PC-3 (cell line): ENCODE measurements around the gene PTPRN2. TPM values are rescaled to one million over a fixed set of nuclear protein-coding genes. Genes with fewer than 3 reads are reported as not detected.

Experiments
- ATAC-seq: fragments of 200-7000 bp; cut with Tn5 transposase; 2 replicates; pipeline ENCODE4 v1.9.1; 2020; ENCODE audit warnings: mild to moderate bottlenecking, moderate library complexity
- BruUV-seq: library from RNA; stranded (reverse); fragments of 400-500 nt; replicated peaks from 2 replicates; lab custom pipeline; 2021; lab: Mats Ljungman, UMichigan
- CTCF ChIA-PET: fragments of 300-600 bp; sonication (Branson Sonifier 250); formaldehyde crosslinking; loops from one replicate; lab custom pipeline; 2022; ENCODE audit warnings: antibody characterized with exemption; lab: Charles Lee
- POLR2A ChIA-PET: fragments of 300-600 bp; sonication (Branson Sonifier 250); formaldehyde crosslinking; loops from one replicate; lab custom pipeline; 2022; ENCODE audit warnings: antibody characterized with exemption; ENCODE audit not compliant: unreplicated experiment; lab: Charles Lee
- DNase-seq: peaks from one replicate; pipeline ENCODE4 v3.0.0-alpha.2; 2015
- H2AFZ ChIP-seq: fragments of 300-600 bp; sonication (generic); 2 replicates; pipeline ENCODE4 v1.6.0; 2016; ENCODE audit warnings: antibody characterized with exemption, low read length
- H3F3A ChIP-seq: fragments of 300-600 bp; sonication (generic); one replicate; pipeline ENCODE4 v1.6.0; 2017; ENCODE audit warnings: antibody characterized with exemption, low read length, control low read depth, mild to moderate bottlenecking; ENCODE audit not compliant: unreplicated experiment
- H3K27ac ChIP-seq: fragments of 300-600 bp; sonication (generic); 2 replicates; pipeline ENCODE4 v1.5.1; 2016; ENCODE audit warnings: mild to moderate bottlenecking, low read length
- H3K27me3 ChIP-seq: fragments of 300-600 bp; sonication (generic); 2 replicates; pipeline ENCODE4 v1.6.1; 2016; ENCODE audit warnings: low read length, mixed read lengths
- H3K36me3 ChIP-seq: fragments of 300-600 bp; sonication (generic); 2 replicates; pipeline ENCODE4 v1.6.1; 2016; ENCODE audit warnings: low read depth, mixed run types, low read length, mixed read lengths
- H3K4me1 ChIP-seq: fragments of 300-600 bp; sonication (generic); 2 replicates; pipeline ENCODE4 v1.5.1; 2016; ENCODE audit warnings: low read length; ENCODE audit not compliant: insufficient read depth
- H3K4me2 ChIP-seq: fragments of 300-600 bp; sonication (generic); 2 replicates; pipeline ENCODE4 v1.6.0; 2016; ENCODE audit warnings: low read length
- H3K4me3 ChIP-seq: fragments of 300-600 bp; sonication (generic); 2 replicates; pipeline ENCODE4 v1.5.1; 2016; ENCODE audit warnings: mild to moderate bottlenecking, low read length, mixed read lengths
- H3K79me2 ChIP-seq: fragments of 300-600 bp; sonication (generic); 2 replicates; pipeline ENCODE4 v1.6.1; 2017; ENCODE audit warnings: low read length, mixed read lengths
- H3K9ac ChIP-seq: fragments of 300-600 bp; sonication (generic); 2 replicates; pipeline ENCODE4 v1.6.0; 2016; ENCODE audit warnings: mild to moderate bottlenecking, low read length
- H3K9me2 ChIP-seq: fragments of 300-600 bp; sonication (generic); replicated peaks from 2 replicates; pipeline ENCODE4 v1.6.1; 2016; ENCODE audit warnings: mixed run types, low read length, mixed read lengths
- H3K9me3 ChIP-seq: fragments of 300-600 bp; sonication (generic); 2 replicates; pipeline ENCODE4 v1.6.1; 2016; ENCODE audit warnings: low read length, mixed read lengths
- H4K20me1 ChIP-seq: fragments of 300-600 bp; sonication (generic); 2 replicates; pipeline ENCODE4 v1.6.1; 2016; ENCODE audit warnings: low read length, mixed read lengths
- CTCF ChIP-seq: fragments of 300-600 bp; sonication (generic); conservative IDR thresholded peaks from 2 replicates; pipeline ENCODE4 v1.5.1; 2017; ENCODE audit warnings: antibody characterized with exemption, low read depth, mild to moderate bottlenecking, low read length
- EZH2 ChIP-seq: fragments of 300-600 bp; sonication (generic); IDR thresholded peaks from one replicate; pipeline ENCODE4 v1.6.1; 2017; ENCODE audit warnings: antibody characterized with exemption, mild to moderate bottlenecking, low read length; ENCODE audit not compliant: unreplicated experiment
- EZH2phosphoT487 ChIP-seq: fragments of 300-600 bp; sonication (generic); IDR thresholded peaks from 2 replicates; pipeline ENCODE4 v1.6.1; 2018; ENCODE audit warnings: mild to moderate bottlenecking, antibody characterized with exemption, low read length, borderline replicate concordance
- intact Hi-C: fragments of 100-400 bp; cut with micrococcal nuclease; formaldehyde crosslinking; loops from 2 replicates; pipeline ENCODE4 v1.9.0; 2023
- total RNA-seq: library from RNA; depleted of rRNA; stranded (reverse); fragments of >200 nt; gene quantifications from 2 replicates; pipeline ENCODE4 v1.2.3, GENCODE V29; 2014

PTPRN2 gene
- total RNA-seq, 1 experiment from 2014 or later, result 3.2 TPM

- no peaks in the 10 kb centered on the region for H3F3A ChIP-seq
- no peak overlapping the region for H3K9ac ChIP-seq
- no peaks in the 10 kb centered on the region for H3K4me1 ChIP-seq
- no TSS peak for BruUV-seq
- no peaks in the 10 kb centered on the region for H3K9me3 ChIP-seq
- intact Hi-C loops, result no loop called here
- H2AFZ ChIP-seq, result no peak overlapping the region
- no peak for DNase-seq
- no peaks in the 10 kb centered on the region for H4K20me1 ChIP-seq
- H3K4me2 ChIP-seq, result no peak overlapping the region
- no peaks in the 10 kb centered on the region for H3K36me3 ChIP-seq
- no peak overlapping the region for H3K4me3 ChIP-seq
- POLR2A ChIA-PET, result no interaction called here
- no peak overlapping the region for H3K27ac ChIP-seq
- H3K79me2 ChIP-seq, result no peaks in the 10 kb centered on the region
- no peak for TF ChIP-seq CTCF
- TF ChIP-seq EZH2phosphoT487, result no peak
- no peak for TF ChIP-seq EZH2
- H3K9me2 ChIP-seq, result no peaks in the 10 kb centered on the region
- CTCF ChIA-PET, result no interaction called here
- peaks cover 26% of the 10 kb centered on the region for H3K27me3 ChIP-seq
- no peak for ATAC-seq
Observed at GRCh38 chr7:158541346-158542010, 46.1 kb downstream of the PTPRN2 start.

GRCh38 chr7:158539711-158540146, 47.9 kb downstream of the PTPRN2 start:
- POLR2A ChIA-PET, result no interaction called here
- Histone ChIP-seq H3K4me1 (no peaks in the 10 kb centered on the region), H3K27me3 (peaks cover 36% of the 10 kb centered on the region)

More at GRCh38 chr7:158539711-158540146, 47.9 kb downstream of the PTPRN2 start:
- CTCF ChIA-PET, result no interaction called here
- DNase-seq, result no peak
- Histone ChIP-seq H3K27ac (no peak overlapping the region), H3K9me3 (no peaks in the 10 kb centered on the region), H3K4me3 (no peak overlapping the region), H3K4me2 (no peak overlapping the region), H3K9me2 (no peaks in the 10 kb centered on the region), H2AFZ (no peak overlapping the region), H3K79me2 (no peaks in the 10 kb centered on the region), H3K9ac (no peak overlapping the region), H3F3A (no peaks in the 10 kb centered on the region), H3K36me3 (no peaks in the 10 kb centered on the region), H4K20me1 (no peaks in the 10 kb centered on the region)
- intact Hi-C loops, result no loop called here
- ATAC-seq, result no peak
- BruUV-seq, result no TSS peak
- TF ChIP-seq EZH2phosphoT487 (no peak), EZH2 (no peak), CTCF (no peak)
